HepG2 (cell line): Measurements from ENCODE around the gene TNP2. TPM values are rescaled to one million over a fixed set of nuclear protein-coding genes. Genes with fewer than 3 reads are reported as not detected.

Experiments used
- ATF7 ChIP-seq, 2 experiments: fragments of 450-650 bp in 1 of 2; sonication (generic) in 1 of 2; formaldehyde crosslinking in 1 of 2; IDR thresholded peaks; 2 replicates each; pipeline versions ENCODE4 v1.4.0 to v1.6.1; 2016 to 2020; ENCODE audit warnings: antibody characterized with exemption in 1 of 2, mild to moderate bottlenecking in 1 of 2, missing genetic modification reagents in 1 of 2
- BCLAF1 ChIP-seq: fragments of 450-650 bp; IDR thresholded peaks from 2 replicates; pipeline ENCODE4 v1.6.1; 2017; ENCODE audit warnings: mild to moderate bottlenecking
- DMAP1 ChIP-seq: IDR thresholded peaks from 2 replicates; pipeline ENCODE4 v1.6.1; 2016
- EEA1 ChIP-seq: sonication (generic); formaldehyde crosslinking; IDR thresholded peaks from 2 replicates; pipeline ENCODE4 v1.5.1; 2020; ENCODE audit warnings: mild to moderate bottlenecking, missing genetic modification reagents, borderline replicate concordance
- HINFP ChIP-seq: sonication (generic); formaldehyde crosslinking; IDR thresholded peaks from 2 replicates; pipeline ENCODE4 v1.4.0; 2020; ENCODE audit warnings: low read depth, mild to moderate bottlenecking, missing genetic modification reagents
- MAX ChIP-seq: IDR thresholded peaks from 2 replicates; pipeline ENCODE4 v1.6.1; 2012; ENCODE audit warnings: inconsistent platforms
- MXD4 ChIP-seq: IDR thresholded peaks from 2 replicates; pipeline ENCODE4 v1.6.1; 2016; ENCODE audit warnings: mild to moderate bottlenecking, missing biosample characterization, missing genetic modification reagents
- RBM22 ChIP-seq: fragments of 200-400 bp; formaldehyde crosslinking; optimal IDR thresholded peaks from 2 replicates; pipeline ENCODE3; 2017; ENCODE audit warnings: mild to moderate bottlenecking, low read length, moderate library complexity
- SALL1 ChIP-seq: sonication (generic); formaldehyde crosslinking; IDR thresholded peaks from 2 replicates; pipeline ENCODE4 v1.8.0; 2022; ENCODE audit warnings: mild to moderate bottlenecking, missing genetic modification reagents
- SYNCRIP ChIP-seq: fragments of 200-400 bp; formaldehyde crosslinking; IDR thresholded peaks from 2 replicates; pipeline ENCODE4 v1.6.1; 2018; ENCODE audit warnings: mild to moderate bottlenecking, low read depth, low read length; ENCODE audit not compliant: insufficient read depth
- TGIF2 ChIP-seq: IDR thresholded peaks from 2 replicates; pipeline ENCODE4 v1.6.1; 2016; ENCODE audit warnings: control low read depth, missing compliant biosample characterization
- ZBTB7A ChIP-seq: sonication (generic); formaldehyde crosslinking; IDR thresholded peaks from 2 replicates; pipeline ENCODE4 v1.8.0; 2022; ENCODE audit warnings: mild to moderate bottlenecking, missing genetic modification reagents
- ZMYM2 ChIP-seq: sonication (generic); formaldehyde crosslinking; IDR thresholded peaks from 2 replicates; pipeline ENCODE4 v1.8.0; 2022; ENCODE audit warnings: mild to moderate bottlenecking, missing genetic modification reagents
- ZNF432 ChIP-seq: sonication (generic); formaldehyde crosslinking; IDR thresholded peaks from 2 replicates; pipeline ENCODE4 v1.5.0; 2020; ENCODE audit warnings: missing genetic modification reagents, mild to moderate bottlenecking, borderline replicate concordance
- ZNF441 ChIP-seq: sonication (generic); formaldehyde crosslinking; IDR thresholded peaks from 2 replicates; pipeline ENCODE4 v1.7.0; 2021; ENCODE audit warnings: missing genetic modification reagents, borderline replicate concordance
- ZNF816 ChIP-seq: sonication (generic); formaldehyde crosslinking; IDR thresholded peaks from 2 replicates; pipeline ENCODE4 v1.8.0; 2022; ENCODE audit warnings: missing genetic modification reagents, mild to moderate bottlenecking, borderline replicate concordance
- ZSCAN12 ChIP-seq: sonication (generic); formaldehyde crosslinking; IDR thresholded peaks from 2 replicates; pipeline ENCODE4 v1.9.0; 2021; ENCODE audit warnings: mild to moderate bottlenecking, missing genetic modification reagents
- polyA plus RNA-seq, 8 experiments: library from polyadenylated mRNA; depleted of rRNA in 3 of 8; stranded (reverse) in 7 of 8; unstranded in 1 of 8; fragments of >200 nt; fragmentation: Illumina TruSeq in 4 of 8; extraction: Trizol in 4 of 8; gene quantifications; 2 replicates each; pipeline versions ENCODE4 v1.2.1 to v1.2.3, GENCODE V29; 2011 to 2016; ENCODE audit warnings: low read depth in 4 of 8, missing spikeins in 1 of 8, mixed read lengths in 1 of 8; ENCODE audit not compliant: insufficient read depth in 1 of 8
- total RNA-seq, 5 experiments: library from RNA; depleted of rRNA; stranded (reverse); fragments of >200 nt; fragmentation: Illumina TruSeq; extraction: Trizol; gene quantifications; 2 replicates each; pipeline ENCODE4 v1.2.3, GENCODE V29; 2016; ENCODE audit warnings: low read depth in 1 of 5
- TF ChIP-seq, protein P1 (sequence below): sonication (generic); formaldehyde crosslinking; conservative IDR thresholded peaks from 2 replicates; pipeline ENCODE4 v1.4.0; 2020; ENCODE audit warnings: missing genetic modification reagents
- TF ChIP-seq, protein P2 (sequence below): fragments of 450-650 bp; IDR thresholded peaks from 2 replicates; pipeline ENCODE4 v1.6.1; 2016

The TNP2 gene
- total and polyA plus RNA-seq, 2 of the 13 experiments (the other 11 are each of a cell fraction or from before 2014, with no cell fraction given), result not detected

DNA sequence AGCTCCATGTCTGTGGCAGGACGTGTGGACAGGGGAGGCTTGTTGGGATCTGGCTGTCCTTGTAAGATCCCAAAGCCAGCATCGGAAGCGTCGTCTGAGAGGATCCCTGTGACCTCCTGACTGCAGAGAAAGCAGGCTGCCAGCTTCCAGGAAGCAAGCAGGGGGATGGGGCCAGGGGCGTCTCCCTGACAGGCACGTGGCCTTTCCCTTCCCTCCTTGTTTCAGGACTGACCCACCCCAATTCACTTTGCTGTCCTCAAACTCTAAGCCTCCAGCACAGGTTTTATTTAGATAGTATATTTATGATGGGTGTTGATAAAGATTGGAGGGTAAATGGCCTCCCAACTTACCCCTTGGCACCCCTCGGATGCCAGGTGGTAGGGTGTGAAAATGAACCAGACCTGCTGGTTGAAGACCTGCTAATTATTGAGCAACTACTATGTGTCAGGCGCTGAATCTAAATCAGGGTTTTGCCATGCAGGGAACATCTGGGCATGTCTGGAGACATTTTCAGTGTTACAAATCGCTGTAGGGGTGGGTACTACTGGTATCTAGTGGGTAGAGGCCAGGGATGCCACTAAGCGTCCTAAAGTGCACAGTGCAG, 37.7 kb downstream of the TNP2 start (continued):
- TF ChIP-seq BCLAF1 (no peak), SALL1 (CRISPR knock-in tag) (0 out of 2 replicates have a peak, but pooled peaks have one; percentile 22), ATF7 (IDR thresholded peaks at IDR 0.05) (no peak), ATF7 (CRISPR knock-in tag; IDR thresholded peaks at IDR 0.05) (no peak), ZBTB7A (no peak), TGIF2 (CRISPR knock-in tag) (peak; percentile 34; the same call in 1 of the 2 replicates), EEA1 (CRISPR knock-in tag) (no peak), MXD4 (CRISPR knock-in tag) (no peak), HINFP (no peak), ZNF441 (CRISPR knock-in tag) (no peak), ZNF816 (no peak), DMAP1 (no peak), MAX (peak; percentile 31; the same call in 1 of the 2 replicates), ZNF432 (no peak), SYNCRIP (no peak), RBM22 (no peak), ZSCAN12 (CRISPR knock-in tag) (no peak), ZMYM2 (CRISPR knock-in tag) (0 out of 2 replicates have a peak, but pooled peaks have one; percentile 23)
- TF ChIP-seq, protein P1, sequence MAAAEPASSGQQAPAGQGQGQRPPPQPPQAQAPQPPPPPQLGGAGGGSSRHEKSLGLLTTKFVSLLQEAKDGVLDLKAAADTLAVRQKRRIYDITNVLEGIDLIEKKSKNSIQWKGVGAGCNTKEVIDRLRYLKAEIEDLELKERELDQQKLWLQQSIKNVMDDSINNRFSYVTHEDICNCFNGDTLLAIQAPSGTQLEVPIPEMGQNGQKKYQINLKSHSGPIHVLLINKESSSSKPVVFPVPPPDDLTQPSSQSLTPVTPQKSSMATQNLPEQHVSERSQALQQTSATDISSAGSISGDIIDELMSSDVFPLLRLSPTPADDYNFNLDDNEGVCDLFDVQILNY (CRISPR knock-in tag), result no peak
- TF ChIP-seq, protein P2, sequence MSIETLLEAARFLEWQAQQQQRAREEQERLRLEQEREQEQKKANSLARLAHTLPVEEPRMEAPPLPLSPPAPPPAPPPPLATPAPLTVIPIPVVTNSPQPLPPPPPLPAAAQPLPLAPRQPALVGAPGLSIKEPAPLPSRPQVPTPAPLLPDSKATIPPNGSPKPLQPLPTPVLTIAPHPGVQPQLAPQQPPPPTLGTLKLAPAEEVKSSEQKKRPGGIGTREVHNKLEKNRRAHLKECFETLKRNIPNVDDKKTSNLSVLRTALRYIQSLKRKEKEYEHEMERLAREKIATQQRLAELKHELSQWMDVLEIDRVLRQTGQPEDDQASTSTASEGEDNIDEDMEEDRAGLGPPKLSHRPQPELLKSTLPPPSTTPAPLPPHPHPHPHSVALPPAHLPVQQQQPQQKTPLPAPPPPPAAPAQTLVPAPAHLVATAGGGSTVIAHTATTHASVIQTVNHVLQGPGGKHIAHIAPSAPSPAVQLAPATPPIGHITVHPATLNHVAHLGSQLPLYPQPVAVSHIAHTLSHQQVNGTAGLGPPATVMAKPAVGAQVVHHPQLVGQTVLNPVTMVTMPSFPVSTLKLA, result no peak
- TF ChIP-seq, all 625 proteins: peak for 7
